ENCODE measurements around the gene NEK3. TPM values are rescaled to one million over a fixed set of nuclear protein-coding genes. Genes with fewer than 3 reads are reported as not detected.
"Not testable (repeated sequence)": the region's sequence is repeated elsewhere in the genome, so short reads cannot be mapped to it uniquely, and the experiment has no call there.

NEK3 gene
- total RNA-seq, 1 donor from 2014 or later: 14.8 TPM

DNA sequence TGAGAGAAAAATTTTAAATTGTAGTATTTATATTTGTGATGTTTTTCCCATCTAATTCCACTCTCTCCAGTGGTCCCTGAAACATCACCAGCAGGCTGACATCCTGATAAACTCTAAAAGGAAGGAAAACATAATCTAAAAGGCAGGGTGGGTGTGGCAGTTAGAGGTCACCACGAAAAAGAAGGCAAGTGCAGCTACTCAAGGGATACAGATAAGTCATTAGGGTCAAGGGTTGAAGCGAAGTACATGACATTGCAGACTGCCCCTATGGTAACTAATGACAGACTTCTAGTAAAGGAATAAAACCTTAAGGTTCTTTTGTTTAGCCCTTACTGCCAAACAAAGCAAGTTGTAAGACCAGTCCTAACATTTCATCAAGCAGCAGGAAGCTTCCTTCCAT is 6.0 kb upstream of the NEK3 start:
- no peaks in the 10 kb centered on the region for H3K9me3 Mint-ChIP-seq (ENCODE audit: low read depth)
- peaks cover 6% of the 10 kb centered on the region for H3K36me3 Mint-ChIP-seq (ENCODE audit: low read depth)
- TF ChIP-seq, protein P1, sequence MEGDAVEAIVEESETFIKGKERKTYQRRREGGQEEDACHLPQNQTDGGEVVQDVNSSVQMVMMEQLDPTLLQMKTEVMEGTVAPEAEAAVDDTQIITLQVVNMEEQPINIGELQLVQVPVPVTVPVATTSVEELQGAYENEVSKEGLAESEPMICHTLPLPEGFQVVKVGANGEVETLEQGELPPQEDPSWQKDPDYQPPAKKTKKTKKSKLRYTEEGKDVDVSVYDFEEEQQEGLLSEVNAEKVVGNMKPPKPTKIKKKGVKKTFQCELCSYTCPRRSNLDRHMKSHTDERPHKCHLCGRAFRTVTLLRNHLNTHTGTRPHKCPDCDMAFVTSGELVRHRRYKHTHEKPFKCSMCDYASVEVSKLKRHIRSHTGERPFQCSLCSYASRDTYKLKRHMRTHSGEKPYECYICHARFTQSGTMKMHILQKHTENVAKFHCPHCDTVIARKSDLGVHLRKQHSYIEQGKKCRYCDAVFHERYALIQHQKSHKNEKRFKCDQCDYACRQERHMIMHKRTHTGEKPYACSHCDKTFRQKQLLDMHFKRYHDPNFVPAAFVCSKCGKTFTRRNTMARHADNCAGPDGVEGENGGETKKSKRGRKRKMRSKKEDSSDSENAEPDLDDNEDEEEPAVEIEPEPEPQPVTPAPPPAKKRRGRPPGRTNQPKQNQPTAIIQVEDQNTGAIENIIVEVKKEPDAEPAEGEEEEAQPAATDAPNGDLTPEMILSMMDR (IDR thresholded peaks at IDR 0.05): no peak
- no peak overlapping the region for H3K27ac Mint-ChIP-seq (ENCODE audit: unreplicated experiment)
- H3K4me1 Mint-ChIP-seq (ENCODE audit: low read depth): peaks cover 20% of the 10 kb centered on the region
- H3K27me3 Mint-ChIP-seq (ENCODE audit: low read depth): no peaks in the 10 kb centered on the region
- no peak for DNase-seq (ENCODE audit: low spot score)
- H3K4me3 Mint-ChIP-seq (ENCODE audit: unreplicated experiment): no peak overlapping the region

DNA sequence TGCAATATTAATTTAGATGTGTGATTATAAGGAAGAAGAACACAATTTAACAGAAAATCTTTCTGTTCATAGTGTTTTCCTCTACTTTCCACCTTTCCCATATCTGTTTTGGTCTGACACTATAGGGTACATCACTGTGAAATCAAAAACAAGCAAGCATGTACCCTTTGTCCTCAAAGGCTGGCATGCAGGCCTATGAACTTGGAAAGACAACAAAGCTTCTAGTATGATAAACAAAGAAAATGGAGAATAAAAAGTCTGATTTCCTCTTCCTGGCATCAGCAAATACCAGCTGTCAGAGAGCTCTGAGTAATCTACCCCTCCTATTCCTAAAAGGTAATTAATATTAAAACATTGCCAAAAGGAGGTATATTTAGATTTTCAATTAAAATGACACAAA is 5.6 kb upstream of the NEK3 start:
- Mint-ChIP-seq H3K36me3 (ENCODE audit: low read depth) (peaks cover 6% of the 10 kb centered on the region), H3K4me3 (ENCODE audit: unreplicated experiment) (no peak overlapping the region), H3K9me3 (ENCODE audit: low read depth) (no peaks in the 10 kb centered on the region), H3K27ac (ENCODE audit: unreplicated experiment) (no peak overlapping the region), H3K27me3 (ENCODE audit: low read depth) (no peaks in the 10 kb centered on the region), H3K4me1 (ENCODE audit: low read depth) (peaks cover 21% of the 10 kb centered on the region)
- no peak for DNase-seq (ENCODE audit: low spot score)
- TF ChIP-seq, protein P1 (IDR thresholded peaks at IDR 0.05): no peak

DNA sequence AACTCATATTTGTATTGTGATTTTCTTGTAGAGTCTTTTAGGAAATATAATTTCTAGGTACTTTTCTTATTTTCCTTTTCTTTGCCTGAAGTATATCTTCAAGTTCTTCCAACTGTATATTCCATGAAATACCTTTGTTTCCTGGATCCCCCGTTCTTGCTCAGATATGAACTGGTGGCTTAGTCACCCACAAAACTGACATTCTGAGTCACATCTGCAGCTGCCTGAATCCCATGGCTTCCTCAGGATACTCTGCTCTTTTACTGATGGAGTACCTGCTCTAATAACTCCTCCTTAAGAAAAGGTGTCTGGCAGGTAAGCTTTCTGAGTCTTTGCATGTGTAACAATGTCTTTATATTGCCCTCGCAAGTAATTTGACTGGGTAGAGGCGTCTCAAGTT is 4.5 kb upstream of the NEK3 start:
- H3K27ac Mint-ChIP-seq (ENCODE audit: unreplicated experiment); H3K9me3 Mint-ChIP-seq (ENCODE audit: low read depth); H3K4me3 Mint-ChIP-seq (ENCODE audit: unreplicated experiment); H3K36me3 Mint-ChIP-seq (ENCODE audit: low read depth); H3K27me3 Mint-ChIP-seq (ENCODE audit: low read depth); DNase-seq (ENCODE audit: low spot score): not testable (repeated sequence)
- H3K4me1 Mint-ChIP-seq (ENCODE audit: low read depth): peaks cover 26% of the 10 kb centered on the region

DNA sequence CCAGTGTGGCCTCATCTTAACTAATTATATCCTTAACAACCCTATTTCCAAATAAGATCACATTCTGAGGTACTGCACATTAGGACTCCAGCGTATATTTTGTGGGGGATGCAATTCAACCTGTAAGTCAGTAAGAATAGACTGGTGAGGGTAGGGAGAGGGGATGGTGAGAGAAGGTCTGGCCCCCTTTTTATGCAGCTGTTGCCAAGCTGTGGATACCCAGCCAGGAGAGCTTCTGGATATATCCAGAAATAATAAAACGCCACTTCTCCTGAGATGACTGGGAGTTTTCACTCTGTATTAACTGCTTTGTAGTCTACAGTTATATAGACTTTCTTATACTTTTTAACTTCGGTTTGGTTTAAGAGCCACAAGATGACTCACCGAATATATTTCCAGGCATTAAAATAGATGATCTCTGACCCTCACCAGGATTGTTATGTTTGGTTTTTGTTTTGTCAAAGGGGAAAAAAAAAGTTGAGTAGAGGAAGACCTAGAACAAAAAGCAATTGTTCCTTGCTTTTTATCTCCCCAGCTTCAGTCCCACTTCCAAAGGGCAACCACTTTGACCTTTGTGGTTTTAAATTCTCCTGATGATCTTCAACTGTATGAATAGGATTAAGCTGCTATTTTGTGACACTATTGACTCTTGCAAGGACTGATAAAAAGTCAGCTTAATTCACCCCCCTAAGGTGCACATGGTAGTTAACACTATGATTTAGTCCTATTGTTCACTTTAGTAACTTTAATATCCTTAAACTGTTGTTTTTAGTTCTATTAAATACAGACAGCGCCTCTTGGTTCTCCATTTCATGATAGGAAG is 3.1 kb upstream of the NEK3 start:
- Mint-ChIP-seq H3K27ac (ENCODE audit: unreplicated experiment) (peak overlapping the region; percentile 58), H3K4me1 (ENCODE audit: low read depth) (peaks cover 36% of the 10 kb centered on the region), H3K4me3 (ENCODE audit: unreplicated experiment) (no peak overlapping the region), H3K36me3 (ENCODE audit: low read depth) (peaks cover 4% of the 10 kb centered on the region), H3K9me3 (ENCODE audit: low read depth) (no peaks in the 10 kb centered on the region), H3K27me3 (ENCODE audit: low read depth) (no peaks in the 10 kb centered on the region)
- DNase-seq (ENCODE audit: low spot score): no peak
- TF ChIP-seq, protein P1 (IDR thresholded peaks at IDR 0.05): no peak

DNA sequence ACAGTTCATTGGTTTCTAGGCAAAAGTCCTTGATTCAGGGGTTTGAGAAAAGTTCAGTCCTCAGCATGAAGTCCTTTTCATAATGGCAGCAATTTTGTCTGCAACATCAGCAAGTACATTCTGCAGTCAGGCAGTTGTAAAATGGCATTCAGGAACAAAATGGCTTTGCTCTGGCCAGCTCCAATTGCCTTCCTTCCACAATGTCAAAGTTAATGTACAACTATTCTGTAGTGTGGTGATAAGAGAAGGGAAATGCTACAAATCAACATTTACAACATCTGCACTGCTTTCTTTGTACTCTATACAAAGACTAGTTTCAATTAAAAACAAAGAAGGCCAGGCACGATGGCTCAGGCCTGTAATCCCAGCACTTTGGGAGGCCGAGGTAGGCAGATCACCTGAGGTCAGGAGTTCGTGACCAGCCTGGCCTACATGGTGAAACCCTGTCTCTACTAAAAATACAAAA is 1.8 kb upstream of the NEK3 start:
- TF ChIP-seq, protein P1 (IDR thresholded peaks at IDR 0.05): no peak
- H3K4me1 Mint-ChIP-seq (ENCODE audit: low read depth): peaks cover 46% of the 10 kb centered on the region
- no peaks in the 10 kb centered on the region for H3K36me3 Mint-ChIP-seq (ENCODE audit: low read depth)
- no peak overlapping the region for H3K27ac Mint-ChIP-seq (ENCODE audit: unreplicated experiment)
- no peaks in the 10 kb centered on the region for H3K9me3 Mint-ChIP-seq (ENCODE audit: low read depth)
- H3K4me3 Mint-ChIP-seq (ENCODE audit: unreplicated experiment): no peak overlapping the region
- no peaks in the 10 kb centered on the region for H3K27me3 Mint-ChIP-seq (ENCODE audit: low read depth)
- DNase-seq (ENCODE audit: low spot score): no peak

DNA sequence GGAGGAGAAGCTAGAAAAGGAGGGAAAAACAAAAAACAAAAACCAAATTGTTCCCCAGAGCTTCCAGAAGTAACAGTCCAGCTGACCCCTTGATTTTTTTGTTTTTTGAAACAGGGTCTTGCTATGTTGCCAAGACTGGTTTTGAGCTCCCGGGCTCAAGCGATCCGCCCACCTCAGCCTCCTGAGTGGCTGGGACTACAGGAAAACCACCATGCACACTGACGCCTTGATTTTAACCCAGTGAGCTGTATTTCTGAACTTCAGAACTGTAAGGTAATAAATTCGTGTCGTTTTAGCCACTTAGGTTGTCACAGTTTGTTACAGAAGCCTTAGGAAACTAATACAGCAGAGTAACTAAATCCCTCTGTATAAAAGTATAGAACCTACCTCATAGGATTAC is 1.1 kb upstream of the NEK3 start:
- no peak for DNase-seq (ENCODE audit: low spot score)
- TF ChIP-seq, protein P1 (IDR thresholded peaks at IDR 0.05): no peak
- Mint-ChIP-seq H3K36me3 (ENCODE audit: low read depth) (no peaks in the 10 kb centered on the region), H3K27me3 (ENCODE audit: low read depth) (no peaks in the 10 kb centered on the region), H3K4me1 (ENCODE audit: low read depth) (peaks cover 46% of the 10 kb centered on the region), H3K27ac (ENCODE audit: unreplicated experiment) (no peak overlapping the region), H3K9me3 (ENCODE audit: low read depth) (no peaks in the 10 kb centered on the region), H3K4me3 (ENCODE audit: unreplicated experiment) (no peak overlapping the region)
